HG02571 (cell line): Measurements from ENCODE around the gene ATAD3B.
"Not testable (repeated sequence)": the region's sequence is repeated elsewhere in the genome, so short reads cannot be mapped to it uniquely, and the experiment has no call there.

Source experiments
- ATAC-seq: cut with Tn5 transposase; IDR thresholded peaks from one replicate; pipeline ENCODE4 v1.9.1; 2021; ENCODE audit warnings: mild to moderate bottlenecking, moderate library complexity; ENCODE audit not compliant: unreplicated experiment

Gene ATAD3B

GRCh38 chr1:1509465-1509850, 37.9 kb downstream of the ATAD3B start:
- ATAC-seq: not testable (repeated sequence)

- ATAC-seq: no peak
Measured at GRCh38 chr1:1510912-1511532, 39.5 kb downstream of the ATAD3B start.

GRCh38 chr1:1511533-1512285, 40.1 kb downstream of the ATAD3B start, which contains the start of gene ATAD3A:
Gene ATAD3A, plus strand, starts transcription at chr1:1512162. Its CDS starts 107 bp downstream, at chr1:1512269.
- peak; percentile 83 for ATAC-seq

GRCh38 chr1:1512425-1512824, 40.9 kb downstream of the ATAD3B start:
- ATAC-seq: not testable (repeated sequence)

- not testable (repeated sequence) for ATAC-seq
Measured at GRCh38 chr1:1513675-1514074, 42.1 kb downstream of the ATAD3B start.

- not testable (repeated sequence) for ATAC-seq
Measured at GRCh38 chr1:1514376-1514775, 42.8 kb downstream of the ATAD3B start.

- ATAC-seq: not testable (repeated sequence)
Measured at GRCh38 chr1:1516923-1517322, 45.4 kb downstream of the ATAD3B start.

- ATAC-seq: no peak
Measured at GRCh38 chr1:1517973-1518620, 46.5 kb downstream of the ATAD3B start.

- not testable (repeated sequence) for ATAC-seq
Measured at GRCh38 chr1:1518621-1519007, 47.0 kb downstream of the ATAD3B start.

GRCh38 chr1:1519805-1520505, 48.4 kb downstream of the ATAD3B start:
- not testable (repeated sequence) for ATAC-seq

GRCh38 chr1:1521331-1521730, 49.8 kb downstream of the ATAD3B start:
- no peak for ATAC-seq

GRCh38 chr1:1522536-1522935, 51.0 kb downstream of the ATAD3B start:
- not testable (repeated sequence) for ATAC-seq

- ATAC-seq: not testable (repeated sequence)
Measured at GRCh38 chr1:1523226-1523625, 51.7 kb downstream of the ATAD3B start.

- ATAC-seq: not testable (repeated sequence)
Measured at GRCh38 chr1:1523651-1524050, 52.1 kb downstream of the ATAD3B start.

- not testable (repeated sequence) for ATAC-seq
Measured at GRCh38 chr1:1524750-1525383, 53.3 kb downstream of the ATAD3B start.

GRCh38 chr1:1526476-1526875, 54.9 kb downstream of the ATAD3B start:
- ATAC-seq: not testable (repeated sequence)

- ATAC-seq: no peak
Measured at GRCh38 chr1:1527092-1527816, 55.7 kb downstream of the ATAD3B start.

- ATAC-seq: no peak
Measured at GRCh38 chr1:1528301-1529267, 57.0 kb downstream of the ATAD3B start.

GRCh38 chr1:1529321-1529720, 57.8 kb downstream of the ATAD3B start:
- ATAC-seq: no peak
